ENCODE measurements around the gene THSD8. TPM values are rescaled to one million over a fixed set of nuclear protein-coding genes. Genes with fewer than 3 reads are reported as not detected.
A peak's percentile ranks its signal among the peaks of the same experiment; 100 is the strongest.

The THSD8 gene
- total RNA-seq, 4 donors from 2014 or later: 4.8 TPM; not detected in 3

DNA sequence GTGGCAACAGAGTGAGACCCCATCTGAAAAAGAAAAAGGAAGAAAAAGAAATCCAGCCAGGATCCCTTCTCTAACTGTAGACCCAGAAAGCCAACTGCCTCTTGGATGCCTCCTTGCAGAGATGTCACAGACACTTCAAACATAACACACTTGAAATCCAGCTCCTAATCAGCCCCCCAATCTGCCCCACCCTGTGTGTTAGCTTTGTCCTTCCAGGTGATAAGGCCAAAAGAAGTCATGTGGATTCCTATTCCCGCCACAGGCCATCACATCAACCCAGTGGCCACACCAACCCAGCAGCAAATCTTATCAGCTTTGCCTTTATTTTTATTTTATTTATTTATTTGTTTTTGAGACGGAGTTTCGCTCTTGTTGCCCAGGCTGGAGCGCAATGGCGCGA lies 42.2 kb upstream of the THSD8 start:
- peaks cover 0 to 12% (median 9%) of the 10 kb centered on the region in 4 donors for H3K4me1 ChIP-seq
- no peak overlapping the region for H3K4me3 ChIP-seq
- no peaks in the 10 kb centered on the region for H3K9me3 ChIP-seq
- DNase-seq (ENCODE audit: low spot score in 2 of 2): no peak
- H3K27ac ChIP-seq: no peak overlapping the region
- H3K27me3 ChIP-seq: no peaks in the 10 kb centered on the region
- peaks cover 0 to 17% (median 0%) of the 10 kb centered on the region in 3 donors for H3K36me3 ChIP-seq
- 88 to 94% methylated on average over 6 of the region's 6 CpGs for WGBS, 2 donors
- TF ChIP-seq, protein P1, sequence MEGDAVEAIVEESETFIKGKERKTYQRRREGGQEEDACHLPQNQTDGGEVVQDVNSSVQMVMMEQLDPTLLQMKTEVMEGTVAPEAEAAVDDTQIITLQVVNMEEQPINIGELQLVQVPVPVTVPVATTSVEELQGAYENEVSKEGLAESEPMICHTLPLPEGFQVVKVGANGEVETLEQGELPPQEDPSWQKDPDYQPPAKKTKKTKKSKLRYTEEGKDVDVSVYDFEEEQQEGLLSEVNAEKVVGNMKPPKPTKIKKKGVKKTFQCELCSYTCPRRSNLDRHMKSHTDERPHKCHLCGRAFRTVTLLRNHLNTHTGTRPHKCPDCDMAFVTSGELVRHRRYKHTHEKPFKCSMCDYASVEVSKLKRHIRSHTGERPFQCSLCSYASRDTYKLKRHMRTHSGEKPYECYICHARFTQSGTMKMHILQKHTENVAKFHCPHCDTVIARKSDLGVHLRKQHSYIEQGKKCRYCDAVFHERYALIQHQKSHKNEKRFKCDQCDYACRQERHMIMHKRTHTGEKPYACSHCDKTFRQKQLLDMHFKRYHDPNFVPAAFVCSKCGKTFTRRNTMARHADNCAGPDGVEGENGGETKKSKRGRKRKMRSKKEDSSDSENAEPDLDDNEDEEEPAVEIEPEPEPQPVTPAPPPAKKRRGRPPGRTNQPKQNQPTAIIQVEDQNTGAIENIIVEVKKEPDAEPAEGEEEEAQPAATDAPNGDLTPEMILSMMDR (IDR thresholded peaks at IDR 0.05): no peak
- TF ChIP-seq POLR2A (IDR thresholded peaks at IDR 0.05): no peak
- no peak for TF ChIP-seq EP300 (IDR thresholded peaks at IDR 0.05)

DNA sequence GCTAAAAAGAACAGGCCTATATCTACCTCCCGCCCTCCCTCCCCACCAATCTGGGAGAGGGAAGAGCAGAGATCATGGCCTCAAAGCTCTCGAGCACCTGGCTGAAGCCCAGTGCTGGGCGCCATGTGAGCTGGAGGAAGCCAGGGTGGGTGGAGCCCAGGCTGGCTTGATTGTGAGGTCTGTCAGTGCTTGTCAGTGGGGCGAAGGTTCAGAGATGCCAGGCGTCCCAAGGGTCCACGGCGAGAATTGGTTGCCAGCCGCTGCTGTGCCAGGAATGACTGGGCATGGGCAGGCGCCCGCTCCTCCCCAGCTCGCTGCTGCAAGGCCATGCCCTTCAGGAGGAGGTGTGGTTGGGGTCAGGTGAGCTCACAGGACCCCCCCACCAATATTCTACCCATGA lies 38.8 kb upstream of the THSD8 start:
- DNase-seq (ENCODE audit: low spot score in 2 of 2): no peak
- Histone ChIP-seq H3K9me3 (no peaks in the 10 kb centered on the region), H3K27ac (no peak overlapping the region), H3K27me3 (no peaks in the 10 kb centered on the region), H3K36me3 (peaks cover 0 to 35% (median 0%) of the 10 kb centered on the region in 3 donors), H3K4me1 (peaks cover 0 to under 1% (median 0%) of the 10 kb centered on the region in 4 donors), H3K4me3 (no peak overlapping the region)
- TF ChIP-seq, protein P1 (IDR thresholded peaks at IDR 0.05): no peak
- TF ChIP-seq POLR2A (IDR thresholded peaks at IDR 0.05): no peak
- WGBS, 2 donors: 90 to 93% methylated on average over 7 to 9 of the region's 11 CpGs

DNA sequence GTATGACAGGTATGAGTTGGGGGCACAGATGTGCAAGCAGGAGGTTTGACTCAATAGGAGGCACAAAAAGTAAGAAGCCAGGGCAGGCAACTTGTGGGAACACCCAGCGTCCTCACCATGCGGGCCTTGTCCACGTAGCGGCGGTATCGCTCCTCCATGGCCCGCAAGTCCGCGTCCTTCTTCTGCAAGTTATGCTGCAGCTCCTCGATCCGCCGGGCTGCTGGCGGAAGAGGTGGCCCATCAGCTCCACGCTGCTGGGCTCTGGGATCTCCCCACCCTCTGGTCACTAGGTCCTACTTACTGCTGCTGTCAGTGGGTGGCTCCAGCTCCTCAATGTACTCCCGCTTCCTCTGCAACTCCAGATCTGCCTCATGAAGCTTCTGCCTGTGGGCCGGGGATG lies 37.2 kb upstream of the THSD8 start:
- Histone ChIP-seq H3K36me3 (peaks cover 0 to 40% (median 0%) of the 10 kb centered on the region in 3 donors), H3K27me3 (no peaks in the 10 kb centered on the region), H3K9me3 (no peaks in the 10 kb centered on the region), H3K4me3 (no peak overlapping the region), H3K4me1 (no peaks in the 10 kb centered on the region), H3K27ac (no peak overlapping the region)
- no peak for DNase-seq (ENCODE audit: low spot score in 2 of 2)
- 88 to 94% methylated on average over 16 of the region's 16 CpGs for WGBS, 2 donors
- TF ChIP-seq EP300 (IDR thresholded peaks at IDR 0.05): no peak
- TF ChIP-seq POLR2A (IDR thresholded peaks at IDR 0.05): no peak
- TF ChIP-seq, protein P1 (IDR thresholded peaks at IDR 0.05): no peak

DNA sequence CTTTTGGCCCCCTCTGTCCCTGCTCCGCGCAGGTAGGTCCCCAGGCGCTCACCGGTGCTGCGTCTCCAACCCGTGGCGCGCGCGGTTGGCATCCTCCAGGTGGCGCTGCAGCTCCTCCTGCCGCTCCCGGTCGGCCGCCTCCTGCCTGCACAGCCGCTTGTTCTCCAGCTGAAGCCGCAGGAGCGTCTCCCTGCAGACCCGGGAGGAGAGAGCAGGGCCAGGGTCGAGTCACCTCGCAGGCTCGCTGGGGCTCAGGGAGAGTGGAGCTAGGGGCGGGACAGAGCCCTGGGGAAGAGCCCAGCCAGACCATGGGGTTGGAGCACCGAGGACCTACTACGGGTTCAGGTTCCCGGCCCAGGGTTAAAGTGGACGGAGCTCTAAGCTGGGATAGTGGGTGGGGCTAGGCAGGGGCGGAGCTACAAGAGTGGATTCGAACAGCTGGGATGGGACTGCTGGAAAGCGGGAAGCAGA lies 35.8 kb upstream of the THSD8 start:
- DNase-seq (ENCODE audit: low spot score in 2 of 2): peak; percentile 57 to 65
- Histone ChIP-seq H3K4me3 (peak overlapping the region; percentile 0 to 48 (median 34)), H3K27ac (peak overlapping the region in 2 of 4 donors; percentile 28 to 52), H3K4me1 (no peaks in the 10 kb centered on the region), H3K9me3 (no peaks in the 10 kb centered on the region), H3K27me3 (no peaks in the 10 kb centered on the region), H3K36me3 (peaks cover 0 to 49% (median 0%) of the 10 kb centered on the region in 3 donors)
- peak in 1 of 2 donors; percentile 40 for TF ChIP-seq POLR2A (IDR thresholded peaks at IDR 0.05)
- no peak for TF ChIP-seq EP300 (IDR thresholded peaks at IDR 0.05)
- TF ChIP-seq, protein P1 (IDR thresholded peaks at IDR 0.05): peak; percentile 75 to 97 (median 93)
- 10 to 23% methylated on average over 14 to 27 of the region's 30 CpGs for WGBS, 2 donors

DNA sequence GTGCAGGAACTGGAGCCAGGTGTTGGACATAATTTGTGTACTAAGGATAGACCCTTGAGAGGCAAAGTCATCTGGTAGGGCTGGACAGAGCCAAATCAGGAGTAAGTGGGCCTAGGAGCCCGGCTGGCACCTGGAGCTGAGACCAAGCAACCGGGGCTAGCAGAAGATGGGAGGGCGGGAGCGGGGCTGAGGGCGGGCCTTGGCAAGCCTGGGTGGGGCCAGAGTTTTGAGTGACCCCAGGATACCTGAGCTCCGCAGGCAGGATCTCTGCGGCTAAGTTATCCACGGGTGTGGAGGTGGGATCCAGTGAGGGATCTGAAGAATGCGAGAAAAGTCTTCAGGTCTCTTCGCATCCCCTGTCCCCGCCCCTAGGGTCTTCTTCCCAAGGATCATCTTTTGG lies 34.7 kb upstream of the THSD8 start:
- no peak overlapping the region for H3K4me3 ChIP-seq
- H3K9me3 ChIP-seq: no peaks in the 10 kb centered on the region
- TF ChIP-seq, protein P1 (IDR thresholded peaks at IDR 0.05): no peak
- TF ChIP-seq POLR2A (IDR thresholded peaks at IDR 0.05): no peak
- TF ChIP-seq EP300 (IDR thresholded peaks at IDR 0.05): no peak
- DNase-seq (ENCODE audit: low spot score in 2 of 2): no peak
- WGBS, 2 donors: 91 to 92% methylated on average over 11 of the region's 11 CpGs
- H3K36me3 ChIP-seq: peaks cover 0 to 51% (median 0%) of the 10 kb centered on the region in 3 donors
- no peak overlapping the region for H3K27ac ChIP-seq
- H3K4me1 ChIP-seq: no peaks in the 10 kb centered on the region
- H3K27me3 ChIP-seq: no peaks in the 10 kb centered on the region

Measured in tibial nerve (tissue), 4 donors.